Measurements from ENCODE around the gene HSPB3.

- TF ChIP-seq ZNF302 (CRISPR knock-in tag; IDR thresholded peaks at IDR 0.05) (no peak), MAX (IDR thresholded peaks at IDR 0.05) (no peak), CBX2 (IDR thresholded peaks at IDR 0.05; ENCODE audit: borderline replicate concordance, low read depth) (no peak)
Observed at GRCh38 chr5:54454602-54455001, 897 bp upstream of the HSPB3 start.

All from A549 (cell line).